ENCODE data around the gene SLC27A3.

SLC27A3 gene

GRCh38 chr1:153798468-153798780 is 23.2 kb downstream of the SLC27A3 start:
- DNase-seq (ENCODE audit: low spot score): no peak
- FAIRE-seq: no peak

DNA sequence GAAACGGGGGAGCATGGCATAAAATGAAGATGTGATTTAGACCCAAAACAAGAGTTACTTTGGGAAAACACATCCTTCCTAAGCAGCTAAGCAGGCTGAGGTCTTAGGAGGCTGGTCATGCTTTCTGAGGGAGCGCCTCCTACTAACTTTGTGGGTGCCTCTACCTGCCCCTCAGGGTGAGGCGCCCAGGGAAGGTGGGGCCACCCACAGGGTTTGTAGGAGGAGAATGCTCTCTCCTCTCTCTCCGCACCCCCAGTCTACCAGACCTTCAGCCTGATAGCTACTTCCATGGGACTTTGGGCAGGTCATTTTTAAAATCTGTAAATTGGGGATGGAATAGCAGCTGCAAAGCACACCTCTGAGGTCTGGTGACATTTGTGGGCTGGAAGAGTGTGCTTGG is 23.8 kb downstream of the SLC27A3 start:
- FAIRE-seq (no peak), DNase-seq (ENCODE audit: low spot score) (no peak)

DNA sequence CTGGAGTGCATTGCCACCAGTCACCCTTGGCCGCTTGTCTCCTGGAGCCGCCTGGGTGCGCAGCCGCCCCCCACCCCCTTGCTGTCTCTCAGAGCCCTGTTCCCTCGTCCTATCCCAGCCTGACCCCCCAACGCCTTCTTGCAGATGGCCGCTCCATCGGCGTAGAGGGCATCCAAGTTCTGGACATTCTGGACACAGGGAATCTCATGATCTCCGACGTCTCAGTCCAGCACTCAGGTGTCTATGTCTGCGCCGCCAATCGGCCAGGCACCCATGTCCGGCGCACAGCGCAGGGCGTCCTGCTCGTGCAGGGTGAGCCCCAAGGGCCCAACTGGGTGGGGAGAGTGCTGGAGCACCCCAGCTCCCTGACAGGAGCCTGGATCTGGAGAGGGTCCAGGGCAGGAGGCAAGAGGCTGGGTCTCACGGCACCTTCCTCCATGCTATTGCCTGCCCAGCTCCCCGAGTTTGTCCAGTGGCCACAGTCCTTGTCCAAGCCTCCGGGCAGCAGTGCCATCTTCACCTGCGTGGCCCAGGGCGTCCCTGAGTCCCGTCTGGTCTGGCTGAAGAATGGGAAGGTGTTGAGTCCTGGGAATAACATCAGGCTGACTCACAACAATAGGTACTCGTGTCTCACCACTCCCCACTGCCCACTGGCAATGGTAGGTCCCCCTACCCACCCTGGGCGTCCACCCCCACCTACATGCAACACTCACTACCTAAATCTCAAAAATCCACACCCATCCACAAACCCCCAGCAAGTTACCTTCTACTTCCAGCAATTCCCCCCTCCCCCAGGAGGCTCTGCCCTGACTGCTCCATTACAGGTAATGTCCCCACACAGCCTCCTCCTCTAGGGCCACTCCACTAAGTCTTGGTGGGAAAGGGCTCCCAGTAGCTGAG is 24.6 kb downstream of the SLC27A3 start:
- DNase-seq (ENCODE audit: low spot score) (no peak), FAIRE-seq (no peak)

DNA sequence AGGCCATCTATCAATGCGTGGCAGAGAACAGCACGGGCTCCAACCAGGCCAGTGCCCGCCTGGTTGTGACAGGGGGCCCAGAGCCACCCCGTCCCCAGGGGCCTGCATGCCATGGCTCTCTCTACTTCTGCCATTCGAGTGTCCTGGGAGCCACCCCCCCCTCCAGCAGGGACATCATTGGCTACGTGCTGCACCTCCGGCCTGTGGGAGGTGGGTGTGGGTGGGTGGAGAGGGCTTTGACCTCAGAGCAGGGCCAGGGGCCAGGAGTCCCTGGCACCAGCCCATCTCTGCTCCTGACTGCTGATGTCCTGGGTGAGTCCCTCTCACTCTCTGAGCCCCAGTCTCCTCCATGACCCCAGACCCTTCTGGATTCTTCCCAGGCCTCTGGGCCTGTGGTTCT is 25.3 kb downstream of the SLC27A3 start:
- DNase-seq (ENCODE audit: low spot score) (no peak), FAIRE-seq (no peak)

DNA sequence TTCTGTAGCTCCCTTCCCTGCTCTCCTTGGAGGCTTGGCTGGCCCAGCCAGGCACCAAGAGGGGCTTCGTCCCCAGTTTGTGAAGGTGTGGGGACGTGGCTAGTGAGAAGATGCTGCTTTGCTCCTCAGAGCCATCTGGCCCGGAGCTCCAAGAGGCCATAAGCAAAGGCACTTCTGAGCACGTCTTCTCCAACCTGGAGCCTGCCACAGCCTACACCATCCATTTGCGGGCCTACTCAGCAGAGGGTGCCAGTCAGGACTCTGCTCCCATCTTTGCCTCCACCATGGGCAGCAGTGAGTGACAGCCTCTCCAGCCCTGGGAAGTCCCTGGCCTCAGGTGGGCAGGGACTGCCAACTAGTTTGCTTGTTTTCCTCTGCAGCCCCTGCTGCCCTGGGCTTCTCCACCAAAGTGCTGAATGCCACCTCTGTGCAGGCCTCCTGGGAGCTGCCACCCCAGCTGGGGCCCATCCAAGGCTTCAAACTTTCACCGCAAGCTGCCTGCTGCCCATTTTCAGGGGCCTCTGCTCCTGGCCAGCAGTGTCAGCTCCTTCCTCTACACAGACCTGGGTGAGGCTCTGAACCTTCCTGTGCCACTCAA is 25.9 kb downstream of the SLC27A3 start:
- no peak for DNase-seq (ENCODE audit: low spot score)

DNA sequence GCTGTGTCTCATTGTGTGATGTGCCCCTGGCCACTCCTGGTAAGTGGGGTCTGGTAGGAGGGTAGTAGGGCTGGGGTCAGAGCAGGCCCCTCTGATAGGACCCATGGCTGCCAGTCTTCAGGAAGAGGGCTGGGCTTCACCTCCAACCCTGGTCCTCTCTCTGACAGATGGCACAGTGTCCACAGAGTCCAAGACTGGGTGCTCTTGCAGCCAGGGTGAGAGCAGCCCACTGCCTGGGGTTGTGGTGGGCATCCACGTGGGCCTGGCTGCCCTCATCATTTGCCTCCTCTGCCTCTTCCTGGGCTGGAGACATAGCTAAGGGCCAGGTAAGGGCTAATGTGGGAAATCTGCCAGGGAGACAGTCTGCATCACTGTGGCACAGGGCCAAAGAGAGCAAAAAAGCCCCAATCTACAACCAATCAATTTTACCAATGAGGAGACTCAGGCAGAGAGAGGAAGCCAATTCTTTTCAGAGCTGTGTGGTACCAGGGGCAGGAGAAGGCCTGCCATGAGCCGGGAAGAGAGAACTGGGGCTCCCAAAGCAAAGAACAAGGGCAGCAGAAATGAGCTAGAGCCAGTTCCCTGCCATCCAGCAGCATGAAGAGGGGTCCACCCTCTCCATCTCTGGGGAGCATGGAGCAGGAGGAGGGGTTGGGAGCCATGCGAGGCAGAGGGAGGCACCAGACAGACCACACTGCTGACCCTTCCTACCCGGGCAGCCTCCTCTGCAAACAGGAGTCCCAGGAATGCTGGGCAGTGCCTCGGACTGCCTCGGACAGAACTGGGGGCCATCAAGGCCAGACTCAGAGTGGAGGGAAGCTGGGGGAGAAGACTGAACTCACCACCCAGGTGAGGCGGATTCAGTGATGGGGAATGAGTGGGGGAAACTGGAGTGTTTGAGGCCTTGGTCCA is 26.8 kb downstream of the SLC27A3 start:
- FAIRE-seq: no peak
- DNase-seq (ENCODE audit: low spot score): no peak

More for the DNA sequence above, 25.9 kb downstream of the SLC27A3 start:
- no peak for FAIRE-seq

DNA sequence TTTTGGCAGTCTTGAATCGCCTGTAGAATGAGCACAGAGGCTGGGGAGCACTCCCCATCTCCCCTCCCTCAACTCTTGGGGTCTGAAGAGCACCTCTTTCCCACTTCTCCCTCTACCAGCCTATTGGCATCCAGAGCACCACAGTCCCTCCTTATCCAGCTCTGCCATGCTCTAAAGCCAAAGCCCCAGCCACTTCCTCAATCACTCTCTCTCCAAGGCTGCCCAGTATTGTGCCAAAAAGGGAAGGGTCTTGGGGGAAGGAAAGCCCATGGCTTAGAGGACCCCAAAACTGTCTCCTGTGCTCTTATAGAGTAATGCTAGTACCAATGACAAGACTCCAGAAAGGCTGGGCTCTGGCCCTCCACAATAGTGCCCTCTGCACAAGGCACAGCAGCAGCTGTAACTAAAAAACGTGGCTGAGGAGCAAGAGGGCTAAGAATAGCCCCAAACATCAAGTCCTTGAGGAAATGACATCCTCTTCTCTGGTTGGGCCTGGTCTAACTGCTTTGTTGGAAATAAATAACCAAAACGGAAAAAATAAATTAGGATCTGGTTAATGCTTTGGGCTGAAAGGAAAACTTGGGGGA is 28.4 kb downstream of the SLC27A3 start:
- DNase-seq (ENCODE audit: low spot score): no peak
- FAIRE-seq: no peak

- no peak for DNase-seq (ENCODE audit: low spot score)
- no peak for FAIRE-seq
Measured at GRCh38 chr1:153804112-153804511, 28.9 kb downstream of the SLC27A3 start.

- peak; percentile 47 for DNase-seq (ENCODE audit: low spot score)
- FAIRE-seq: no peak
Measured at GRCh38 chr1:153805042-153805745, 30.0 kb downstream of the SLC27A3 start.

- FAIRE-seq (no peak), DNase-seq (ENCODE audit: low spot score) (no peak)
Measured at GRCh38 chr1:153805886-153806719, 30.9 kb downstream of the SLC27A3 start.

GRCh38 chr1:153816283-153816889 is 41.2 kb downstream of the SLC27A3 start:
- no peak for FAIRE-seq
- no peak for DNase-seq (ENCODE audit: low spot score)

DNA sequence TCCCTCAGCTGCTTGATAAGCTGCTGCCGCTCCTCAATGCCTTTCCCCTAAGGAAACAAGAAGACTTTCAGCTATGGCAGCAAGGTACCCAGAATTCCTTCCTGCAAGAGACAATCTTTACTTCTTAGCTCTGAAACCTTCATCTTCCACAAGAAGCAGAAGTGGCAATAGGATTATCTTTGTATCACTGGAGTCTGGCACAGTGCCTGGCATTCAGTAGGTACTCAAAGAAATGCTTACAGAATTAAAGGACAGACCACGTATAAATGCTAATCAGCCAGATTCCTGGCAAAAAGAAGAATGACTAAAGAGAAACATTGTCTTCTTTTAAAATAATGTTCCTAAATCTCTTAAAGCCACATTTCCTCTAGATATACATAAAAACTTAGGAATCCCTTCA is 43.7 kb downstream of the SLC27A3 start:
- DNase-seq (ENCODE audit: low spot score) (no peak), FAIRE-seq (no peak)

- DNase-seq (ENCODE audit: low spot score) (no peak), FAIRE-seq (no peak)
Measured at GRCh38 chr1:153827168-153827964, 52.2 kb downstream of the SLC27A3 start.

Data from urothelium cell line (cell line).